IMR-90 (cell line): ENCODE results near the gene ZNF335.

Source experiments
- BHLHE40 ChIP-seq: fragments of 150-350 bp; IDR thresholded peaks from 2 replicates; pipeline ENCODE4 v1.6.1; 2016; ENCODE audit warnings: mild to moderate bottlenecking, low read depth, low read length
- CEBPB ChIP-seq: IDR thresholded peaks from 2 replicates; pipeline ENCODE4 v1.6.1; 2012; ENCODE audit warnings: low read depth, low read length, improper control_type of control experiment
- CHD1 ChIP-seq: IDR thresholded peaks from 2 replicates; pipeline ENCODE4 v1.6.1; 2012; ENCODE audit warnings: low read depth, low read length, improper control_type of control experiment
- MAFK ChIP-seq: IDR thresholded peaks from 2 replicates; pipeline ENCODE4 v1.6.1; 2012; ENCODE audit warnings: low read depth, low read length, improper control_type of control experiment
- NFE2L2 ChIP-seq: fragments of 150-350 bp; IDR thresholded peaks from 2 replicates; pipeline ENCODE4 v1.6.1; 2016; ENCODE audit warnings: low read depth, mild to moderate bottlenecking, low read length
- POLR2A ChIP-seq: IDR thresholded peaks from 2 replicates; pipeline ENCODE4 v1.6.1; 2012; ENCODE audit warnings: mild to moderate bottlenecking, low read depth, low read length
- RAD21 ChIP-seq: IDR thresholded peaks from 2 replicates; pipeline ENCODE4 v1.6.1; 2012; ENCODE audit warnings: low read length, improper control_type of control experiment
- RCOR1 ChIP-seq: IDR thresholded peaks from 2 replicates; pipeline ENCODE4 v1.6.1; 2012; ENCODE audit warnings: mild to moderate bottlenecking, low read length, improper control_type of control experiment; ENCODE audit not compliant: insufficient replicate concordance
- RFX5 ChIP-seq: IDR thresholded peaks from 2 replicates; pipeline ENCODE4 v1.8.0; 2012; ENCODE audit warnings: low read depth, mild to moderate bottlenecking, low read length, moderate library complexity
- TF ChIP-seq, protein P1 (sequence below): conservative IDR thresholded peaks from 2 replicates; pipeline ENCODE4 v1.5.1; 2012; ENCODE audit warnings: mild to moderate bottlenecking, low read depth, low read length, improper control_type of control experiment

DNA sequence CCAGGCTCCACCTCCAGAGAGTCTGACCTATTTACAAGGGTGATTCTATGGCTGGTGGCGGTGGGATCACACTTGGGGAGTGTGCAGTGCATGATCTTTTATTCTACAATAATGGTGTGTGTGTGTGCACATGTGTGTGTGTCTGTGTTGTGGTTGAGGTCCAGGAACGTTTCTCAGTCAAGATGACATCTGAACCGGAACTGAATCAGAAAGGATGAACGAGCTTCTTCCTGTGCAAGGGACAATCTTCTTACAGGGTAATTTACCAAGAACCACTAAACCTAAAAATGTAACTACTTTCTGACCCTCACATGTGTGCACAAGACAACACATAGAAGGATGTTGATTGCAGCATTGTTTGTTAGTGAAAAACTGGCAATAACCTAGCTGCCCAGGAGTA lies 45.3 kb upstream of the ZNF335 start:
- TF ChIP-seq, protein P1, sequence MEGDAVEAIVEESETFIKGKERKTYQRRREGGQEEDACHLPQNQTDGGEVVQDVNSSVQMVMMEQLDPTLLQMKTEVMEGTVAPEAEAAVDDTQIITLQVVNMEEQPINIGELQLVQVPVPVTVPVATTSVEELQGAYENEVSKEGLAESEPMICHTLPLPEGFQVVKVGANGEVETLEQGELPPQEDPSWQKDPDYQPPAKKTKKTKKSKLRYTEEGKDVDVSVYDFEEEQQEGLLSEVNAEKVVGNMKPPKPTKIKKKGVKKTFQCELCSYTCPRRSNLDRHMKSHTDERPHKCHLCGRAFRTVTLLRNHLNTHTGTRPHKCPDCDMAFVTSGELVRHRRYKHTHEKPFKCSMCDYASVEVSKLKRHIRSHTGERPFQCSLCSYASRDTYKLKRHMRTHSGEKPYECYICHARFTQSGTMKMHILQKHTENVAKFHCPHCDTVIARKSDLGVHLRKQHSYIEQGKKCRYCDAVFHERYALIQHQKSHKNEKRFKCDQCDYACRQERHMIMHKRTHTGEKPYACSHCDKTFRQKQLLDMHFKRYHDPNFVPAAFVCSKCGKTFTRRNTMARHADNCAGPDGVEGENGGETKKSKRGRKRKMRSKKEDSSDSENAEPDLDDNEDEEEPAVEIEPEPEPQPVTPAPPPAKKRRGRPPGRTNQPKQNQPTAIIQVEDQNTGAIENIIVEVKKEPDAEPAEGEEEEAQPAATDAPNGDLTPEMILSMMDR: no peak
- TF ChIP-seq CEBPB (no peak), POLR2A (no peak), RAD21 (no peak), CHD1 (no peak), NFE2L2 (no peak), BHLHE40 (no peak), RCOR1 (no peak), RFX5 (no peak), MAFK (no peak)
